Nephron progenitor cell (in vitro differentiated cells): ENCODE data around the gene BPIFB6.

Source experiments
- DNase-seq: peaks from one replicate; pipeline ENCODE4 v3.0.0; 2021
- H3K27ac Mint-ChIP-seq: 2 replicates; pipeline ENCODE4 v1.8.0; 2021; ENCODE audit warnings: mild to moderate bottlenecking, moderate library complexity, mixed read lengths
- H3K27me3 Mint-ChIP-seq: 2 replicates; pipeline ENCODE4 v1.8.0; 2021; ENCODE audit warnings: mild to moderate bottlenecking, low read depth, mixed read lengths; ENCODE audit not compliant: poor library complexity
- H3K36me3 Mint-ChIP-seq: 2 replicates; pipeline ENCODE4 v1.8.0; 2021; ENCODE audit warnings: low read depth, mixed read lengths
- H3K4me1 Mint-ChIP-seq: 2 replicates; pipeline ENCODE4 v1.8.0; 2021; ENCODE audit warnings: mixed read lengths
- H3K4me3 Mint-ChIP-seq: 2 replicates; pipeline ENCODE4 v1.8.0; 2021; ENCODE audit warnings: mild to moderate bottlenecking, moderate library complexity, mixed read lengths
- H3K9me3 Mint-ChIP-seq: 2 replicates; pipeline ENCODE4 v1.8.0; 2021; ENCODE audit warnings: mild to moderate bottlenecking, moderate library complexity, mixed read lengths
- TF ChIP-seq, protein P1 (sequence below): fragments of 200-600 bp; sonication (generic); IDR thresholded peaks from 2 replicates; pipeline ENCODE4 v1.5.0; 2021; ENCODE audit warnings: antibody characterized with exemption

The BPIFB6 gene

DNA sequence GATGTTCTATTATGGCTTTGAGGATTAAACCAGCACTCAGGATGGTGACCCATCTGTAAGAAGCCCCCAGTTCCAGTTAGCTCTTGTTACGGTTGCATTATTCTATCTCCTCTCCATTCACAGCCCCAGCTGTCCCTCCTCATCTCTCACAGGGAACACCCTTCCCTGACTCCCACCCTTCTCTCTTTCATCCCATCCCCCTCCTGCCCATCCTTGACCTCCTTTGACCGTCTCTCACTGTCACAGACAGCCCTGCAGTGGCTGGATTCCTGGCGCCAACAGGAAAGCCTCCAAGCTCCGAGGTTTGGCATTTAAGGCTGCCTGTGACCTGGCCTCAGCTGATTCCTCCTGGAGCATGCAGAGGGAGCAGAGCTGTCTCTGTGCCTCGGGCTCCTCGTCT, 43.8 kb downstream of the BPIFB6 start:
- Mint-ChIP-seq H3K4me1 (peaks cover 9% of the 10 kb centered on the region), H3K36me3 (no peaks in the 10 kb centered on the region), H3K9me3 (no peaks in the 10 kb centered on the region), H3K27ac (no peak overlapping the region), H3K27me3 (peaks cover 30% of the 10 kb centered on the region), H3K4me3 (no peak overlapping the region)
- DNase-seq: no peak
- TF ChIP-seq, protein P1, sequence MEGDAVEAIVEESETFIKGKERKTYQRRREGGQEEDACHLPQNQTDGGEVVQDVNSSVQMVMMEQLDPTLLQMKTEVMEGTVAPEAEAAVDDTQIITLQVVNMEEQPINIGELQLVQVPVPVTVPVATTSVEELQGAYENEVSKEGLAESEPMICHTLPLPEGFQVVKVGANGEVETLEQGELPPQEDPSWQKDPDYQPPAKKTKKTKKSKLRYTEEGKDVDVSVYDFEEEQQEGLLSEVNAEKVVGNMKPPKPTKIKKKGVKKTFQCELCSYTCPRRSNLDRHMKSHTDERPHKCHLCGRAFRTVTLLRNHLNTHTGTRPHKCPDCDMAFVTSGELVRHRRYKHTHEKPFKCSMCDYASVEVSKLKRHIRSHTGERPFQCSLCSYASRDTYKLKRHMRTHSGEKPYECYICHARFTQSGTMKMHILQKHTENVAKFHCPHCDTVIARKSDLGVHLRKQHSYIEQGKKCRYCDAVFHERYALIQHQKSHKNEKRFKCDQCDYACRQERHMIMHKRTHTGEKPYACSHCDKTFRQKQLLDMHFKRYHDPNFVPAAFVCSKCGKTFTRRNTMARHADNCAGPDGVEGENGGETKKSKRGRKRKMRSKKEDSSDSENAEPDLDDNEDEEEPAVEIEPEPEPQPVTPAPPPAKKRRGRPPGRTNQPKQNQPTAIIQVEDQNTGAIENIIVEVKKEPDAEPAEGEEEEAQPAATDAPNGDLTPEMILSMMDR: no peak

DNA sequence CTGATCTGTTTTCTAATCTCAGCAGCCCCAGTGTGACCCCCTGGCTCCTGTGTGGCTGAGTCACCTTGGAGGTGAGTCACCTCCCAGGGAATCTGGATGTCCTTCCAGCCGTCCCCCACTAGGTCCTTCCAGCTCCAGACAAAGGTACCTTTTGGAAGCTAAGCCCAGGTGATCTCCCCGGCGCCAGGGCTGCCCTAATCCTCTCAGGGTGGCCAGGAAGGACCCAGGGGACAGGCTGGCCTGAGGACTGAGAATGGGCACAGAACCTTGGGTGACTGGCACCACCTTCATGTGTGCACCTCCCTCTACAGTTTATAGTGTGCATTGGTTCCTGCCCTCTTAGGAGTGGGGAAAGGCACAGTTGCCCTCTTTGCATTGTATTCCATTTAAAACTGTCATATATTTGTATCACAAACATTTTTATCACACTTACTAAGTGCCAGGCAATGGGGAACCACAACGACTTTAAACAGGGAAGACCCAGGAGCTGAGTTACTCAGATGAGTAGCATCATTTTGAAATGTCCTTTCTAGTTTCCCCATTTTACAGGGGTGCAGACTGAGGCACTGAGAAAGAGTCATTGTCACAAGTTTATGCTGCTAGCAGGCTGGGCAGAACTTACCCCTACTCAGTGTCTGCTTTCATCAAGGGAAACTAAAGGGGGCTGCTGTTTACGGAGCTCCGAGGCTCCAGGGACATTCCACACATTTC, 45.4 kb downstream of the BPIFB6 start:
- Mint-ChIP-seq H3K27me3 (peaks cover 32% of the 10 kb centered on the region), H3K36me3 (no peaks in the 10 kb centered on the region)
- no peak for DNase-seq

DNA sequence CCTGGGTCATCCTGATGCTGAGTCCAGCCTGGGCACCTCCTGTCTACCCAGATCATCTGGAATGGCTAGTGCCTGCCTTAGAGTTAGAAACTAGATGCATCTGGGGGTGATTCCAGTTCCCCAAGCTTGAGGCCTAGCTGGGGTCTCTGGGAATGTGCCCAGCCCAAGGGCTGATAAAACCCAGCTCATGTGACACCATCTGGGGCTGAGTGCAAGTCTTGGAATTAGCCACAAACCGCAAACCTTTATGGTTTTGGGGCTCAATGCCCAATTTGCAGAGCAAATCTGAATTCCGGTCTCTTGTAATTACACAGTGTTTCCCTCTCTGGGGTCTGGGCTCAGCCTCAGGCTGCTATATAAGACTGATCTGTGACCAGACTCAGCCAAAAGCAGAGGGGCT, 47.8 kb downstream of the BPIFB6 start, which contains the start of gene BPIFB4:
BPIFB4 (plus strand) TSS at position 385 of the 400 bp plus-strand sequence. CDS start 1,884 bp downstream, outside the sequence.
- H3K36me3 Mint-ChIP-seq: no peaks in the 10 kb centered on the region
- no peak for DNase-seq
- H3K27me3 Mint-ChIP-seq: peaks cover 27% of the 10 kb centered on the region

More for the DNA sequence above, 45.4 kb downstream of the BPIFB6 start:
- H3K27ac Mint-ChIP-seq: no peak overlapping the region
- TF ChIP-seq, protein P1: no peak
- no peak overlapping the region for H3K4me3 Mint-ChIP-seq
- H3K4me1 Mint-ChIP-seq: peaks cover 9% of the 10 kb centered on the region
- no peaks in the 10 kb centered on the region for H3K9me3 Mint-ChIP-seq

DNA sequence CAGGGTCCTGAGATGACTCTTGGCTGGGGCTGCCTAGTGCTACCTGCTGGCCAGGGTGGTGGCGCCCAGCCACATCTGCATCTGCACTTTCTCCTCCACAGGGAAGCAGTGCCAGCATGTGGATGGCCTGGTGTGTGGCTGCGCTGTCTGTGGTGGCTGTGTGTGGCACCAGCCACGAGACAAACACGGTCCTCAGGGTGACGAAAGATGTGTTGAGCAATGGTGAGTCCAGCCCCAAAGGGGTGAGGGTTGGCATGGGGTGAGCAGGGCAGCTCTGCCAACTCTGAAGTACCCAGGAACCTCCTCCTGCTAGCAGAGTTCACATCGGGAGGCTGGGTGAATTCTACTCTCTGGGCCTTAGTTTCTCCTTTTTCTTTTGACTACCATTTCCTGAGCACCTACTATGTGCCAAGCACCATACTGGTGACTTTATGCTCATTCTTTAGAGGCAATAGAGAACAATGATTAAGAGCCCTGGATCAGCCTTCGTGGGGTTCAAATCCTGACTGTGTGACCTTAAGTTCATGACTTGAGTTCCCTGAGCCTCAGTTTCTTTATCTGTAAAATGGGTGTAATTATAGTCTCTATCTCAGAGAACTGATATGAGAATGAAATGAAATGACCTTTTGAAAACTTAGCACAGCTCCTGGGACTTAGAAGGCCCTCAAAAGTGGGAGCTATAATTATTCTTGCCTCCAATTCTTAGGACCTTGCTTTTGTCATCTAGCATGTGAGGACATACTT, 50.1 kb downstream of the BPIFB6 start:
- no peak overlapping the region for H3K4me3 Mint-ChIP-seq
- H3K27me3 Mint-ChIP-seq: peaks cover 24% of the 10 kb centered on the region
- no peaks in the 10 kb centered on the region for H3K9me3 Mint-ChIP-seq
- TF ChIP-seq, protein P1: no peak
- no peak for DNase-seq
- H3K4me1 Mint-ChIP-seq: no peaks in the 10 kb centered on the region
- no peak overlapping the region for H3K27ac Mint-ChIP-seq
- no peaks in the 10 kb centered on the region for H3K36me3 Mint-ChIP-seq

More for the DNA sequence above, 47.8 kb downstream of the BPIFB6 start, which contains the start of gene BPIFB4:
- H3K4me3 Mint-ChIP-seq: no peak within 1 kb of the TSS
- peaks cover 9% of the 10 kb centered on the region for H3K4me1 Mint-ChIP-seq
- TF ChIP-seq, protein P1: no peak
- no peak within 1 kb of the TSS for H3K27ac Mint-ChIP-seq
- H3K9me3 Mint-ChIP-seq: no peaks in the 10 kb centered on the region

DNA sequence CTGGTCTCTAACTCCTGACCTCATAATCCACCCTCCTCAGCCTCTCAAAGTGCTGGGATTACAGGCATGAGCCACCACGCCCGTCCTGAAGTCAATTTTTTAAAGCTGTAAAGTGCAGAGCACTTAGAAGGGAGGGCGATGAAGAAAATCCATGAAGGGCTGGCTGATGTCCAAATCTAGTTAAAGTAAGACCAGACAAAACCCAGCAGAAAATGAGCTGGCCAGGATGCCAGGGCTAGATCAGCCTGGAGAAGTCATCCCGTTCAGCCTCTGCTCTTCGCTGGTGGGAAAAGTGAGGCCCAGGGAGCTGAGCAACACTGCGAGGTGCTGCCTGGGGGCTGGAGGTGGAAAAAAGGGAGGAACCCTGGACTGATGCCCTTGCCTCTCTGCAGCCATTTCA, 51.1 kb downstream of the BPIFB6 start:
- no peaks in the 10 kb centered on the region for H3K9me3 Mint-ChIP-seq
- TF ChIP-seq, protein P1: no peak
- DNase-seq: no peak
- no peaks in the 10 kb centered on the region for H3K36me3 Mint-ChIP-seq
- no peaks in the 10 kb centered on the region for H3K4me1 Mint-ChIP-seq
- no peak overlapping the region for H3K27ac Mint-ChIP-seq
- H3K4me3 Mint-ChIP-seq: no peak overlapping the region
- peaks cover 21% of the 10 kb centered on the region for H3K27me3 Mint-ChIP-seq
